Measurements from ENCODE around the gene ZRANB1.

GRCh38 chr10:125000366-125001312 is 58.7 kb downstream of the ZRANB1 start:
- TF ChIP-seq POLR2AphosphoS5 (IDR thresholded peaks at IDR 0.05), result no peak
- TF ChIP-seq CTCF (IDR thresholded peaks at IDR 0.05), result no peak
- TF ChIP-seq EP300 (IDR thresholded peaks at IDR 0.05; ENCODE audit: low read depth), result no peak

Measured in transverse colon (tissue), 4 donors.